ENCODE measurements around the gene UPF1. TPM values are rescaled to one million over a fixed set of nuclear protein-coding genes. Genes with fewer than 3 reads are reported as not detected.

The UPF1 gene
- total and polyA plus RNA-seq, 5 experiments from 2014 or later = 7.5 to 112 (median 28.4) TPM

- POLR2A ChIA-PET = interaction anchor here (0.8 kb wide), 1 partner anchor 267 kb away, joined by 3 read pairs; the partner anchor contains the start of gene REX1BD
- Mint-ChIP-seq H3K9me3 (no peaks in the 10 kb centered on the region), H3K27me3 (no peaks in the 10 kb centered on the region), H3K4me1 (peaks cover 0 to 1% (median 0%) of the 10 kb centered on the region in 4 donors), H3K4me3 (no peak overlapping the region), H3K27ac (peak overlapping the region in 2 of 10 donors; percentile 9 to 55), H3K36me3 (peaks cover 0 to 90% (median 18%) of the 10 kb centered on the region in 3 donors)
- DNase-seq (no peak), ATAC-seq (no peak)
These were observed 24.1 kb downstream of the UPF1 start for GRCh38 chr19:18855647-18856384.

GRCh38 chr19:18856385-18857126, 24.8 kb downstream of the UPF1 start:
- peaks cover 0 to 3% (median under 1%) of the 10 kb centered on the region in 4 donors for H3K4me1 Mint-ChIP-seq

GRCh38 chr19:18857223-18857622, 25.5 kb downstream of the UPF1 start:
- no peak for DNase-seq
- no peak overlapping the region for H3K27ac Mint-ChIP-seq

More at GRCh38 chr19:18856385-18857126, 24.8 kb downstream of the UPF1 start:
- ATAC-seq (no peak), DNase-seq (no peak)
- no peaks in the 10 kb centered on the region for H3K9me3 Mint-ChIP-seq
- POLR2A ChIA-PET = interaction anchor here (0.8 kb wide), 1 partner anchor 268 kb away, joined by 3 read pairs; the partner anchor contains the start of gene REX1BD
- no peak overlapping the region for H3K4me3 Mint-ChIP-seq
- peak overlapping the region in 1 of 10 donors; percentile 24 for H3K27ac Mint-ChIP-seq
- H3K27me3 Mint-ChIP-seq = no peaks in the 10 kb centered on the region
- H3K36me3 Mint-ChIP-seq = peaks cover 0 to 90% (median 14%) of the 10 kb centered on the region in 3 donors

GRCh38 chr19:18858906-18859646, 27.3 kb downstream of the UPF1 start:
- no peak for DNase-seq
- POLR2A ChIA-PET = interaction anchor here (0.5 kb wide), 1 partner anchor 1102 kb away, joined by 7 read pairs; no protein-coding TSS in a partner anchor
- Mint-ChIP-seq H3K27ac (peak overlapping the region in 2 of 10 donors; percentile 10 to 57), H3K4me3 (no peak overlapping the region), H3K9me3 (no peaks in the 10 kb centered on the region), H3K27me3 (no peaks in the 10 kb centered on the region), H3K4me1 (peaks cover 0 to 3% (median under 1%) of the 10 kb centered on the region in 4 donors), H3K36me3 (peaks cover 0 to 92% (median 12%) of the 10 kb centered on the region in 3 donors)
- no peak for ATAC-seq

More at GRCh38 chr19:18857223-18857622, 25.5 kb downstream of the UPF1 start:
- Mint-ChIP-seq H3K4me3 (no peak overlapping the region), H3K4me1 (peaks cover 0 to 3% (median under 1%) of the 10 kb centered on the region in 4 donors), H3K36me3 (peaks cover 0 to 91% (median 16%) of the 10 kb centered on the region in 3 donors), H3K9me3 (no peaks in the 10 kb centered on the region), H3K27me3 (no peaks in the 10 kb centered on the region)
- ATAC-seq = no peak
- POLR2A ChIA-PET = no interaction called here

GRCh38 chr19:18859676-18860301, 28.0 kb downstream of the UPF1 start:
- no peak for DNase-seq
- H3K9me3 Mint-ChIP-seq = no peaks in the 10 kb centered on the region
- POLR2A ChIA-PET = no interaction called here
- no peak overlapping the region for H3K4me3 Mint-ChIP-seq
- H3K27ac Mint-ChIP-seq = peak overlapping the region in 1 of 10 donors; percentile 57
- H3K36me3 Mint-ChIP-seq = peaks cover 0 to 93% (median 13%) of the 10 kb centered on the region in 3 donors
- H3K27me3 Mint-ChIP-seq = no peaks in the 10 kb centered on the region
- ATAC-seq = no peak
- peaks cover 0 to 3% (median 2%) of the 10 kb centered on the region in 4 donors for H3K4me1 Mint-ChIP-seq

GRCh38 chr19:18860302-18860700, 28.5 kb downstream of the UPF1 start:
- POLR2A ChIA-PET = no interaction called here
- no peak for DNase-seq
- H3K4me3 Mint-ChIP-seq = no peak overlapping the region
- H3K27ac Mint-ChIP-seq = peak overlapping the region in 1 of 10 donors; percentile 68
- no peaks in the 10 kb centered on the region for H3K9me3 Mint-ChIP-seq
- ATAC-seq = no peak
- H3K27me3 Mint-ChIP-seq = no peaks in the 10 kb centered on the region
- peaks cover 0 to 2% (median 2%) of the 10 kb centered on the region in 4 donors for H3K4me1 Mint-ChIP-seq
- H3K36me3 Mint-ChIP-seq = peaks cover 0 to 93% (median 13%) of the 10 kb centered on the region in 3 donors

- POLR2A ChIA-PET = no interaction called here
- Mint-ChIP-seq H3K27ac (peak overlapping the region in 3 of 10 donors; percentile 63 to 69 (median 68)), H3K36me3 (peaks cover 0 to 94% (median 13%) of the 10 kb centered on the region in 3 donors), H3K9me3 (no peaks in the 10 kb centered on the region), H3K27me3 (no peaks in the 10 kb centered on the region), H3K4me3 (no peak overlapping the region), H3K4me1 (peaks cover 0 to 2% (median 2%) of the 10 kb centered on the region in 4 donors)
- DNase-seq = no peak
- no peak for ATAC-seq
These were observed 29.0 kb downstream of the UPF1 start for GRCh38 chr19:18860725-18861124.

GRCh38 chr19:18861235-18861634, 29.5 kb downstream of the UPF1 start:
- no peak overlapping the region for H3K4me3 Mint-ChIP-seq
- POLR2A ChIA-PET = no interaction called here
- no peak for ATAC-seq
- H3K27me3 Mint-ChIP-seq = no peaks in the 10 kb centered on the region
- DNase-seq = no peak
- H3K36me3 Mint-ChIP-seq = peaks cover 0 to 94% (median 12%) of the 10 kb centered on the region in 3 donors
- H3K4me1 Mint-ChIP-seq = peaks cover 0 to 2% (median 2%) of the 10 kb centered on the region in 4 donors
- peak overlapping the region in 4 of 10 donors; percentile 20 to 69 (median 54) for H3K27ac Mint-ChIP-seq
- H3K9me3 Mint-ChIP-seq = no peaks in the 10 kb centered on the region

- peaks cover 0 to 92% (median 5%) of the 10 kb centered on the region in 3 donors for H3K36me3 Mint-ChIP-seq
- H3K27ac Mint-ChIP-seq = peak overlapping the region in 1 of 10 donors; percentile 24
- DNase-seq (no peak), ATAC-seq (no peak)
- H3K9me3 Mint-ChIP-seq = no peaks in the 10 kb centered on the region
- no peaks in the 10 kb centered on the region for H3K27me3 Mint-ChIP-seq
- H3K4me3 Mint-ChIP-seq = no peak overlapping the region
- peaks cover 0 to 2% (median 2%) of the 10 kb centered on the region in 4 donors for H3K4me1 Mint-ChIP-seq
- POLR2A ChIA-PET = interaction anchor here (0.7 kb wide), 1 partner anchor 1396 kb away, joined by 3 read pairs; no protein-coding TSS in a partner anchor
These were observed 30.2 kb downstream of the UPF1 start for GRCh38 chr19:18861917-18862316.

GRCh38 chr19:18862976-18863842, 31.4 kb downstream of the UPF1 start:
- DNase-seq (no peak), ATAC-seq (no peak)
- POLR2A ChIA-PET = no interaction called here
- Mint-ChIP-seq H3K27me3 (no peaks in the 10 kb centered on the region), H3K36me3 (peaks cover 0 to 87% (median 3%) of the 10 kb centered on the region in 3 donors), H3K27ac (peak overlapping the region in 1 of 10 donors; percentile 8), H3K4me1 (peaks cover 0 to 2% (median 2%) of the 10 kb centered on the region in 4 donors), H3K9me3 (no peaks in the 10 kb centered on the region), H3K4me3 (no peak overlapping the region)

- Mint-ChIP-seq H3K27ac (peak overlapping the region in 1 of 10 donors; percentile 68), H3K27me3 (no peaks in the 10 kb centered on the region), H3K9me3 (no peaks in the 10 kb centered on the region), H3K4me3 (no peak overlapping the region), H3K4me1 (peaks cover 0 to 2% (median 2%) of the 10 kb centered on the region in 4 donors), H3K36me3 (peaks cover 0 to 82% (median 3%) of the 10 kb centered on the region in 3 donors)
- DNase-seq = no peak
- POLR2A ChIA-PET = no interaction called here
- no peak for ATAC-seq
These were observed 32.1 kb downstream of the UPF1 start for GRCh38 chr19:18863843-18864362.

All from naive thymus-derived CD8-positive, alpha-beta T cell (primary cell).